GM23248 (cell line): ENCODE data around the gene MIEN1.

Experiments
- EZH2 ChIP-seq: fragments of 200-600 bp; sonication (generic); IDR thresholded peaks from 2 replicates; pipeline ENCODE4 v1.6.1; 2018; ENCODE audit warnings: antibody characterized with exemption, mild to moderate bottlenecking; ENCODE audit not compliant: insufficient read depth, poor library complexity, severe bottlenecking
- EZH2phosphoT487 ChIP-seq: fragments of 200-600 bp; sonication (generic); IDR thresholded peaks from 2 replicates; pipeline ENCODE4 v1.6.1; 2018; ENCODE audit warnings: antibody characterized with exemption, moderate library complexity, mild to moderate bottlenecking, low read depth; ENCODE audit not compliant: insufficient read depth

- TF ChIP-seq EZH2: no peak
- TF ChIP-seq EZH2phosphoT487: no peak
Observed at GRCh38 chr17:39732586-39732985, 2.3 kb upstream of the MIEN1 start.
